HG02938 (cell line): ENCODE results near the gene CUTC.

Source experiments
- ATAC-seq: cut with Tn5 transposase; IDR thresholded peaks from one replicate; pipeline ENCODE4 v1.9.1; 2021; ENCODE audit warnings: mild to moderate bottlenecking, moderate library complexity; ENCODE audit not compliant: unreplicated experiment

CUTC gene

DNA sequence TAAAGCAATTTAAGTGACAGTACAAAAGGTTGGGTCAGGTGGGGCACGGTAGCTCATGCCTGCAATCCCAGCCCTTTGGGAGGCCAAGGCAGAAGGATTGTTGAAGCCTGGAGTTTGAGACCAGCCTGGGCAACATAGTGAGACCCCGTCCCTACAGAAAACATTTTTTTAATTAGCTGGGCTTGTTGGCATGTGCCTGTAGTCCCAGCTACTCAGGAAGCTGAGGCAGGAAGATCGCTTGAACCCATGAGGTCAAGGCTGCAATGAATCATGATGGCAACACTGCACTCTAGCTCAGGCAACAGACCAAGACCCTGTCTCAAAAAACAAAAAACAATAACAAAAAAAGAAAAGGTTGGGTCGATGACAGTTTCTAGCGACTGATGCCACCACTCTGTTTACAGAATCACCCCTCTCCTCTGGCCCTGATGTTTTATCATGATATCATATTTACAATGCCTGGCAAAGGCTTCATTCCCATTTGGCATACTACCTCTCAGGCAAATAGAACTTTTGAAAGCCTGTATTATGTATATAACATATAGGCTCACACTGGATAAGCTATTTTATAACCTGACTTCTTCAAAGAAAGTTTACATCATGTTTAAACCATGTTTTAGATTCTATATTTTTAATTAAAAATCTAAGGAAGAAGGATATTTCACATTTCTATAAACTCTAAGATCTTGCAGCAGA, 49.8 kb downstream of the CUTC start:
- ATAC-seq: no peak

GRCh38 chr10:99782447-99783286, 50.6 kb downstream of the CUTC start, which contains the start of gene ABCC2:
TSS of gene ABCC2 (plus strand) at chr10:99782640. CDS start at chr10:99782845, 205 bp downstream.
- no peak for ATAC-seq

DNA sequence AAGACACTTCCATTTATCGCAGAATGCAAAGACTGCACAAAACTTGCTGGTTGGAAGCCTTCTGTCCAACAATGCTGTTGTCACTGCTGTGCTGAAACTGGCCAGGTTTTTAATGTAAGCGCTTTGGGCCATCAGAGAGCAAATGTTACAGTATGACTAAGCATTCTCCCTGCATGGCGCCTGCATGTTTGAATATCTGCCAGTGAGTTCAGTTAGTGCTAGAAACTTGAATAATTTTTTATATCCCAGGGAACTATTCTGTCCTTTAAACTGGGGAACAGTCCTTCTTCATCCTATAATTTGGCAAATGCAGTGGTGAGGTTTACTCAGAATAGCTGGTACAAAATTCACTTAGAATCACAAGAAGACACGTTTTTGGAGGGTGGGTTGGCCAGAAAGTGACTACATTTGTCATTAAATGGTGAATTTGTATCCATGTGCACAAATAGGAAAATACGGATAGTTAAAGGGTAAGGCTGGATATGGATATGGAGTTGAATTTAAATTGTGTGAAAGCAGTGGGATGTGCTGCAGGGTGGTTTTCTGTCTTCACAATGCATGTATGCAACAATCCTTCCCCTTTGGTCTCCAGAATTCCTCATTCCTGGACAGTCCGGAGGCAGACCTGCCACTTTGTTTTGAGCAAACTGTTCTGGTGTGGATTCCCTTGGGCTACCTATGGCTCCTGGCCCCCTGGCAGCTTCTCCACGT, 52.1 kb downstream of the CUTC start:
- no peak for ATAC-seq

DNA sequence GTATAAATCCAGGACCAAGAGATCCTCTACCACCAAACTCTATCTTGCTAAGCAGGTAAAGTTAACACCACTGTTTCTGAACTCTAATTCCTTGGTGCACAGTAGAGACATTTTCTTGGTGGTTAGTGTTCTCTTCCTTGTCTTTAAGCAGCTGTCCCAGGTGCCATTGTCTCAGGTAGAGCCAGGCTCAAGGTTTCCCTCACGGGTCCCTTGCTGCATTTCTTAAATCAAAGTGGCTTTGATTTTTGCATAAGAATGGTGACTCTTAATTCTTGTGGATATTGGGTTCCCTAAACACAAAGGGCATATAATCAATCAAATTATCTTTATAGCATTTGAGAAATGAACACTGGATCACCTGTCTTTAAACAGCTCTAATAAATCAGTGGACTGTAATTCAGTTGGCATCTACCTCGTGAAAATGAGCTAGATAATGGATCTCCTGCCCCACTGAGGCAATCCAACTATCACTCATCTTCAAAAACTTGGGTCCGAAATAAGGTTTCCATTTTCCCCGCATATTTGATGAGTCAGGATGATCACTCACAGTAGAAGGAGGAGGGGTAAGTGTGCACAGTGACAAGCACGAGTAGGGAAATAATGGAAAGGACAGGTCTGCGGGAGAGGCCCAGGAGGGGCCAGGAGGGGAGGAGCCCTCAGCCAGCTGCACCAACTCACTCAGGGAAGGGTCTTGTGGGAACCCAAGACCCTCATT, 52.9 kb downstream of the CUTC start:
- ATAC-seq: no peak

- no peak for ATAC-seq
Measured at GRCh38 chr10:99785646-99786045, 53.6 kb downstream of the CUTC start.

DNA sequence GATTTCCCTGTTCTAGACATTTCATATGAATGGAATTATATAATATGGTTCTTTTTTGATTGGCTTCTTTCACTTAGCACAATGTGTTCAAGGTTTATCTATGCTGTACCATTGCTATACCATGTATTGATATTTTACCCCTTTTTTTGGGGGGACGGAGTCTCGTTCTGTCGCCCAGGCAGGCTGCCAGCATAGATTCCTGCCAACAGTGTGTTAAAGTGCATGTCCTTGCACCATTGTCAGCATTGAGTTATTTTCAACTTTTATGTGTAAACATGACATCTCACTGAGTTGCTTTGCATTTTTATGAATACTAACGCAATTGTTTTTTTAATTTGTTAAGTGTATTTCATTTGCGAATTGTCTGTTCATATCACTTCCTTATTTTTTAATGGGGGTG, 55.3 kb downstream of the CUTC start:
- no peak for ATAC-seq

GRCh38 chr10:99787782-99788445, 55.9 kb downstream of the CUTC start:
- ATAC-seq: no peak

DNA sequence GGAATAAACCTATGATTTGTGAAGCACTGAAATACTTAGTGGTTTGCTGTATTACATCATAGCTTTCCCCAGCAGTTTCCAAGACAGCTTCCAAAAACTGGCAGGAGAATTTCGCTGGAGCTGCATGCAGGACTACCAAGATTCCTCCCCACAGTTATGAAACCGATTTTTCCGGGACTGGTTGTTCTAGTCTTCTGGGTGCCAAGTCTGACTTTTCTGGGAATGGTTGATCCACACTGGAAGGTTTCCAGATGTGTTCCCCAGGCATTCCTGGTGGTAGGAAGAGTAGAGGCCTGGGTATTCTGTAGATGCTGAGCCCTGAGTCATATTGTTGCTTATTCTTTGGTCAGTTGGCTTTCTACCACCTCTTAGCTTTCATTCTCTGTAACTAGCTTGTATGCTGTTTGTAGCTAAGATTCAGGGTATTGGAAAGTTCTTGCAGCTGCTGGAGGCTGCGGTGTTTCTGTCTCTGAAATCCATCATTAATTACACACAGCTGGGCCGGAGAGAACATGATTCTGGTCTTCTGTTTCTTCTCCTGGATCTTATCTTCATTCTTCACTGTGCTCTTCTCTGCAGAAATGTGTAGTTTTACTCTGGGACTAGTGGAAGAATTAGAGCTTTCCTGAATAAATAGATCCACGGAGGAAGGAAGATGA, 56.7 kb downstream of the CUTC start:
- no peak for ATAC-seq

DNA sequence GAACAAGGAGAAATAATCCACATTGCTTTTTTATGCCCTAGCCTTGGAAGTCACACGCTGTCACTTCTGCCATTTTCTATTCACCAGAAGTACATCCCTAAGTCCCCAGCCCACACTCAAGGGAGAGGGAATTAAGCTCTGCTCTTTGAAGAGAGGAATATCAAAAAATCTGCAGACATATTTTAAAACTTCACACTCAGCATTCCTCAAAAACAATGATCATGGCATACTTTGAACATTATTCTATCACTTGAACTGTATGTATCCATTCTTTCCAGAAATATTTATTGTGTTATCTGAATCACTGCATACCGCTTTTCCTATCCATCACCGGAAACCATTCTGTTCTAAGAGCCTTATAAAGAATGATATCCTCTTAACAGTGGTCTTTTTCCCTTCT, 59.8 kb downstream of the CUTC start:
- no peak for ATAC-seq

- no peak for ATAC-seq
Measured at GRCh38 chr10:99793819-99794218, 61.8 kb downstream of the CUTC start.

DNA sequence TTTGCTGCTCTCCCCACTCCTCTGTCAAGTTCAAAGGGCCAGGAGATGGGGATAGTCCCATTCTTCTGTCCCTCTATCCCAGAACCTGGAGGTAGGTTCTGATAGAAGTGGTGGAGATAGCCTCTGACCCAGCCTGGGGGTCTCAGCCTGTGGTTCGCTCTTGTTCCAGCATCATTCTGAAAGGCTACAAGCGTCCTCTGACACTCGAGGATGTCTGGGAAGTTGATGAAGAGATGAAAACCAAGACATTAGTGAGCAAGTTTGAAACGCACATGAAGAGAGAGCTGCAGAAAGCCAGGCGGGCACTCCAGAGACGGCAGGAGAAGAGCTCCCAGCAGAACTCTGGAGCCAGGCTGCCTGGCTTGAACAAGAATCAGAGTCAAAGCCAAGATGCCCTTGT, 64.9 kb downstream of the CUTC start:
- no peak for ATAC-seq

GRCh38 chr10:99798031-99798430, 66.0 kb downstream of the CUTC start:
- no peak for ATAC-seq

DNA sequence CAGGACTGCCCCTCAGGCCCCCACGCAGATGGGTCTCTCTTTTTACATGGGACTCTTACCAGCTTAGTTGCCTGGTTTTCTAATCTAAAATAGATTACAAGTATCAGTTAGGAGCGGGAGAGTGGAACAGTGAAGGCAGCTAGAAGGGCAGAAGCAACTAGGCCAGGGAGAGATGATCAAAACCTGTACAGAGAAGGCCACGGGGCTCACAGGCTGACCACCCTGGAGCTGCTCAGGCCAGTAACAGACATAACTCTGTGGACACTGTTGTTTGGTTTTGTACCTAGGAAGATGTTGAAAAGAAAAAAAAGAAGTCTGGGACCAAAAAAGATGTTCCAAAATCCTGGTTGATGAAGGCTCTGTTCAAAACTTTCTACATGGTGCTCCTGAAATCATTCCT, 66.9 kb downstream of the CUTC start:
- ATAC-seq: no peak

DNA sequence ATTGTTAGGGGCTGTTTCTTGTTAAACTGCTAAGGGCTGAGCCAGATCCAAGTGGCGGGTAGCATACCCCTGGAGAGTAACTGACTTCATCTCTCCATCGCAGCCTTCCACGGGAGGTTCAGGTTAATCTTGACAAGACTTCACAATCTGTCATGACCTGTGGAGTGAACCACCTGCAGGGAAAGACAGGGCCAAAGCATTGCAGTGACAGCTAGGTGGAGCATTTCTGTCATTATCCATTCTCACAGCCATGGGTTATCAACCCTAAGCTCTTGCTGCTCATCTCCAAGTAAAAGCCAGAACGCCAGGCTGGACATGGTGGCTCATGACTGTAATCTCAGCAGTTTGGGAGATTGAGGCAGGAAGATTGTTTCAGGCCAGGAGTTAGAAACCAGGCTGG, 67.6 kb downstream of the CUTC start:
- ATAC-seq: no peak

DNA sequence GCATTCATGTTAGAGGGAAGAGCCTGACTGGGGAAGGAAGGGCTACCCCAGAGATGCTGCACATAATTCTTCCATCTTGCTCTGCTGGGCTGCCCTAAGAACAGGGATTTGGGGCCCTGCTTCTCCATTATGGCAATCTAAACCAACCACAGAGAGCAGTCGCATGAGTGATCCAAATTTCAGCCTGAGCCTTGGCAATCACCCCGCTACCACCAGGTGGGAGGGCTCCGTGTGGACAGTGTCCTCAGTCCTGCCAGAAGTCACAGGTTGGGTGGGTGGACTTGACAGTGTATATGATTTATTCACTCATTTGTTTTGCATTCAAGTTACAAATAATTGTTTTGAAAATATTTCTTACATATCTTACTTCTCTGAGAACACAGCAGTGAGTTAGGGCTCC, 72.4 kb downstream of the CUTC start:
- ATAC-seq: no peak

DNA sequence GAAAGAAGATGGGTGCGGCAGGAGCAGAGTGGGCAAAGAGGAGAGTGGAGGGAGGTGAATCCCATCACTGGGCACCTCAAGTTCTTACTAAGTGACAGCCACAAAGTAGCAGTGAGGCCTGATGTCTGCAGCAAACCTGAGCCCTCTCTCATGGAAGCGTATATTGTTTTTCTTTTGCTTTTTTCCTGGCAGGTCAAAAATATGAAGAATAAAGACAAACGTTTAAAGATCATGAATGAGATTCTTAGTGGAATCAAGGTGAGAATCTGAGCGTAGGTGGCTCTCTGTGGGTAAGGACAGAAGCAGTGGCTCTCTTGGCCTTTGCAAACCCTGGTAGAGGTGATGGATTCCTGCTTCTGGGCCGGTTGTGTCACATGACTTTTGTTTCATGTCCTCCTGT, 73.2 kb downstream of the CUTC start:
- ATAC-seq: no peak
